Measurements from ENCODE around the gene EHMT1. TPM values are rescaled to one million over a fixed set of nuclear protein-coding genes. Genes with fewer than 3 reads are reported as not detected.

Gene EHMT1
- total RNA-seq, 1 donor from 2014 or later: 162 TPM

- Mint-ChIP-seq H3K36me3 (ENCODE audit: unreplicated experiment) (no peaks in the 10 kb centered on the region), H3K27ac (ENCODE audit: unreplicated experiment) (no peak overlapping the region)
- TF ChIP-seq CTCF (IDR thresholded peaks at IDR 0.05; ENCODE audit: partially characterized antibody, unreplicated experiment): no peak
These were observed 63.8 kb downstream of the EHMT1 start for GRCh38 chr9:137682428-137683105.

DNA sequence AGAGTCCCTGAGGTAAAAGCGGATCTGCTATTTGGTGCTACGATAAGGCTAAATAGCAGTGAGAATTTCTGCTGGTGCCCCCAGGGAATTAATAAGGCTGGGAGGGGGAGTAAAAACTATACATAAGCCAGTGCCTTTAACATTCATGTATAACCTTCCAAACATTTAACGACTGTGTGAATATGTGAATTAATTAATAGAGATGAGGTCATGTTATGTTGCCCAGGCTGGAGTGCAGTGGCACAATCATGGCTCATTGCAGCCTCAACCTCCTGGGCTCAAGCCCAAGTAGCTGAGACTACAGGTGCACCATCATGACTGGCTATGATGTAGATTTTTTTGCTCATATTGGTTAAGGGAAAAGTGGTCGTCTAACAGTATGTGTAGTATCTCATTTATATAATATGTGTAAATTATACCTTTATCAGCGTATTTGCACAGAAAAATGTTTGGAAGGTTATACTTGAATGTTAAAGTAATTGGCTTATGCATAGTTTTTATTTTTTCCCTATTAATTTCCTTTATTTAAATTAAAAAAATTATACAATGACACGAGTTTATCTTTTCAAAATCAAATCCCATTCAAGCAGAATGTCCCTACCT, 64.6 kb downstream of the EHMT1 start:
- H3K36me3 Mint-ChIP-seq (ENCODE audit: unreplicated experiment): no peaks in the 10 kb centered on the region
- no peak overlapping the region for H3K27ac Mint-ChIP-seq (ENCODE audit: unreplicated experiment)
- H3K4me1 Mint-ChIP-seq (ENCODE audit: low read depth, unreplicated experiment): peaks cover 27% of the 10 kb centered on the region
- no peak for TF ChIP-seq CTCF (IDR thresholded peaks at IDR 0.05; ENCODE audit: partially characterized antibody, unreplicated experiment)
- no peak for DNase-seq
- H3K9me3 Mint-ChIP-seq (ENCODE audit: unreplicated experiment): no peaks in the 10 kb centered on the region
- no peak overlapping the region for H3K4me3 Mint-ChIP-seq (ENCODE audit: unreplicated experiment)
- H3K27me3 Mint-ChIP-seq (ENCODE audit: unreplicated experiment): no peaks in the 10 kb centered on the region

More at GRCh38 chr9:137682428-137683105, 63.8 kb downstream of the EHMT1 start:
- Mint-ChIP-seq H3K4me3 (ENCODE audit: unreplicated experiment) (no peak overlapping the region), H3K4me1 (ENCODE audit: low read depth, unreplicated experiment) (peaks cover 27% of the 10 kb centered on the region), H3K9me3 (ENCODE audit: unreplicated experiment) (no peaks in the 10 kb centered on the region), H3K27me3 (ENCODE audit: unreplicated experiment) (no peaks in the 10 kb centered on the region)
- no peak for DNase-seq

GRCh38 chr9:137685035-137685740, 66.4 kb downstream of the EHMT1 start:
- H3K4me1 Mint-ChIP-seq (ENCODE audit: low read depth, unreplicated experiment): peaks cover 31% of the 10 kb centered on the region
- no peak overlapping the region for H3K4me3 Mint-ChIP-seq (ENCODE audit: unreplicated experiment)
- peaks cover 2% of the 10 kb centered on the region for H3K9me3 Mint-ChIP-seq (ENCODE audit: unreplicated experiment)
- H3K27ac Mint-ChIP-seq (ENCODE audit: unreplicated experiment): no peak overlapping the region
- H3K36me3 Mint-ChIP-seq (ENCODE audit: unreplicated experiment): no peaks in the 10 kb centered on the region
- DNase-seq: no peak
- no peaks in the 10 kb centered on the region for H3K27me3 Mint-ChIP-seq (ENCODE audit: unreplicated experiment)
- no peak for TF ChIP-seq CTCF (IDR thresholded peaks at IDR 0.05; ENCODE audit: partially characterized antibody, unreplicated experiment)

DNA sequence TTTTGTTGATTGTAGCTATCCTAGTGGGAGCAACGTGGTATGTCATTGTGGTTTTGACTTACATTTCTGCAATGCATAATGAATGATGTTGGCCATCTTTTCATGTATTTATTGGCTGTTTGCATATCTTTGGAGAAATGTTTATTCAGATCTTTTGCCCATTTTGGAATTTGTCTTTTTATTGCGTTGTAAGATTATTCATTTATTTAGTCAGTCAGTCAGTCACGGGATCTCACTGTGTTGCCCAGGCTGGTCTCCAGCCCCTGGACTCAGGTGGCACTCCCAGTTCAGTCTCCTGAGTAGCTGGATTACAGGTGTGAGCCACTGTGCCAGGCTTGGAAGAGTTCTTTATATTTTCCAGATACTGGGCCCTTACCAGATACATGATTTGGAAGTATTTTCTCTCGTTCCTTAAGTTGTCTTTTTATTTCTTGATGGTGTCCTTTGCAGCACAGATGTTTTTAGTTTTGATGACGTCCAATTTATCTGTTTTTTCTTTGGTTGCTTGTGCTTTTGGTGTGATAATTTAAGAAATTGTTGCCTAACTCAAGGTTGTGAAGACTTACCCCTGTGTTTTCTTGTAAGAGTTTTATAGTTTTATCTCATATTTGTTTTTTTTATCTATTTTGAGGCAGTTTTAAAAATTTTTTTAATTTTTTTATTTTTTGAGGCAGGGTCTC, 67.1 kb downstream of the EHMT1 start:
- no peak for DNase-seq
- H3K4me1 Mint-ChIP-seq (ENCODE audit: low read depth, unreplicated experiment): peaks cover 25% of the 10 kb centered on the region
- no peak for TF ChIP-seq CTCF (IDR thresholded peaks at IDR 0.05; ENCODE audit: partially characterized antibody, unreplicated experiment)
- H3K27me3 Mint-ChIP-seq (ENCODE audit: unreplicated experiment): no peaks in the 10 kb centered on the region
- H3K4me3 Mint-ChIP-seq (ENCODE audit: unreplicated experiment): no peak overlapping the region
- H3K36me3 Mint-ChIP-seq (ENCODE audit: unreplicated experiment): no peaks in the 10 kb centered on the region
- H3K27ac Mint-ChIP-seq (ENCODE audit: unreplicated experiment): no peak overlapping the region
- H3K9me3 Mint-ChIP-seq (ENCODE audit: unreplicated experiment): peaks cover 2% of the 10 kb centered on the region
